Left cardiac atrium (tissue), 4 donors: ENCODE data around the gene FBXO17. TPM values are rescaled to one million over a fixed set of nuclear protein-coding genes. Genes with fewer than 3 reads are reported as not detected.

ENCODE experiments used
- ATAC-seq, 2 donors: fragments of 200-7000 bp; cut with Tn5 transposase; one replicate each; pipeline ENCODE4 v1.9.1; 2020; ENCODE audit warnings: mild to moderate bottlenecking in 2 of 2, moderate library complexity in 2 of 2
- DNase-seq: peaks from one replicate; pipeline ENCODE4 v3.0.0-alpha.2; 2020
- intact Hi-C, 2 donors: fragments of 100-400 bp; cut with DNase I; formaldehyde crosslinking; loops; one replicate each; pipeline versions ENCODE4 v1.14.1 to v1.15.1; 2022 to 2023
- total RNA-seq, 2 donors: library from RNA; stranded (reverse); fragmentation: NEBNext Ultra II Directional; extraction: Animal tissue kit (Norgen Biotek cat#: 25700); gene quantifications; one replicate each; pipeline ENCODE4 v1.2.1, GENCODE V29; 2021
- donor health status: DM: no; HTN: yes; CAD: no.
- donor health status: DM: no; HTN: yes; CAD: no; lungs with severe emphysema.
- donor health status: DM: yes; HTN: yes; CAD: no.
- donor health status: Dilated cardiomyopathy.

FBXO17 gene
- total RNA-seq, 2 donors from 2014 or later, result 7.2 to 7.8 TPM

DNA sequence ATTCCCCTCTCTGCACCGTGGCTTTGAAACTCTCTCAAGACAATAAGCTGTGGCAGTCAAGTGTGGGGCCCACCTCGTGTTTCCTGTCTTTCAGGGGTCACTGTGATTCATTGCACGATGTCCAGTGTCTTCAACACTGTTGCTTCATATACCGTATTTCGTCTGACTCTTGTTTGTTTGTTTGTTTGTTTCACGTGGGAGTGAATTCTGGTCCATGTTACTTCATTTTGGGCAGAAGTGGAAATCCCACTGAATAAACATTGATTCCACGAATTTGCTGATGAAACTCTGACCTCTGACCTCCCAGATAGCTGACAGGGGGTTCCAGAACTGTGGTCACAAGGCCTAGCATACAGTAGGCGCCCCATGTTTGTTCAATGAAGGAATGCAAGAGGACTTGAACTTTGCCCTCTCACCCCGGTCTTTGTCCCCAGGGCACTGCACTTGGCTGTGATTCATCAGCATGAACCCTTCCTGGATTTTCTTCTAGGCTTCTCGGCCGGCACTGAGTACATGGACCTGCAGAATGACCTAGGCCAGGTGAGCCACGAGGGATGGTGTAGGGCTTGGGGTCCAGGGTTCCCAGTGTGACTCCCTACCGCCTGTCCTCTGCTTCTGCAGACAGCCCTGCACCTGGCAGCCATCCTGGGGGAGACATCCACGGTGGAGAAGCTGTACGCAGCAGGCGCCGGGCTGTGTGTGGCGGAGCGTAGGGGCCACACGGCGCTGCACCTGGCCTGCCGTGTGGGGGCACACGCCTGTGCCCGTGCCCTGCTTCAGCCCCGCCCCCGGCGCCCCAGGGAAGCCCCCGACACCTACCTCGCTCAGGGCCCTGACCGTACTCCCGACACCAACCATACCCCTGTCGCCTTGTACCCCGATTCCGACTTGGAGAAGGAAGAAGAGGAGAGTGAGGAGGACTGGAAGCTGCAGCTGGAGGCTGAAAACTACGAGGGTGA lies 70.7 kb downstream of the FBXO17 start:
- peak in 1 of 2 donors; percentile 17 for ATAC-seq
- intact Hi-C loops, result no loop called here
- no peak for DNase-seq

DNA sequence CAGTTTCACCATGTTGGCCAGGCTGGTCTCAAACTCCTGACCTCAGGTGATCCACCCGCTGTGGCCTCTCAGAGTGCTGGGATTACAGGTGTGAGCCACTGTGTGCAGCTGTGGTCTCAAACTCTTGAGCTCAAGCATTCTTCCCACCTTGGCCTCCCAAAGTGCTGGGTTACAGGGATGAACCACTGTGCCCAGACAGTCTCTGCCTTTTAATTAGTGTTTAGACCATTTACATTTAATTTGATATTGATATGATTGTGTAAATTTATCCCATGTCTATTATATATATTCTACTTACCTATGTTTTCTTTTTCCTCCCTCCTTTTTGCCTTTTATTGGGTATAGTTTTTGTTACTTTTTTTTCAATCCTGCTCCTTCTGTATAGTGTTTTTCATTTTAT lies 73.9 kb downstream of the FBXO17 start:
- intact Hi-C loops, result no loop called here
- DNase-seq, result no peak
- ATAC-seq, result no peak

DNA sequence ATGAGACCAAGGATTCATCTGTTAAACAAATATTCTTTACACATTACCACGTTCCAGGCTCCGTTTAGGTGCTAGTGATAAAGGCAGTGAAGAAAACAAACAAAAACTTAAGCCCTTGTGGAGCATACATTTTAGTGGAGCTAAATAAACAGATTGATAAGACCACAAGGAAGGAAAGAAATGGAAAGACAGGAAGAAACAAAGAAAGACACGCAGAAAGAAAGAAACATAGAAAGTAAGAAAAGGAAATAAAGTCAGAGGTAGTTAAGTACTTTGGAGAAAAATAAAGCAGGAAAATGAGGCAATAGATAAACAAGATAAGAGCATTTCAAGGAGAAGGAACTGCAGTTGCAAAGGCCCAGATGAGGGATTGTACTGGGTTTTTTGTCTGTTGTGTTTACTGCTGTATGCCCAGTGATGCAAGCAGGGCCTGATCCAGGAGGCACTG lies 74.8 kb downstream of the FBXO17 start:
- intact Hi-C loops, result no loop called here
- ATAC-seq, result no peak
- no peak for DNase-seq

DNA sequence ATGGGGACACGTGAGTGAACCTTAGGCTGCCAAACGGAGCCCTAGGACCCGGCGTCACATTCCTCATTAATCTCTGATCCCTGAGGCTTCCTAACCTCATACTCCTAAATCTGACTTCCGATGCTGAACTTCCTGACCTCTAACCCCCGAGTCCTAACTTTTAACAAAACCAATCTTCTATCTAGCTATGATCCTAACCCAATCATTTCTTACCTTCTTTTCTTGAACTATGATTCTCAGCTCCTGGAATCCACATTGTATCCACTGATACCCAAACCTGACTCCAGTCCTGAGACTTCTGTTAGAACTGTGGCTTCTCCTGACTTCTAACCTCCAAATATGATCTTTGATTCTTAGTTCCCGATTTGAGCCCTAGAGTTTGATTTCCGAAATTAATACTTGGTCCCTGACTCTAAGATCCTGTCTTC lies 75.3 kb downstream of the FBXO17 start:
- no peak for ATAC-seq
- intact Hi-C loops, result no loop called here
- DNase-seq, result no peak

DNA sequence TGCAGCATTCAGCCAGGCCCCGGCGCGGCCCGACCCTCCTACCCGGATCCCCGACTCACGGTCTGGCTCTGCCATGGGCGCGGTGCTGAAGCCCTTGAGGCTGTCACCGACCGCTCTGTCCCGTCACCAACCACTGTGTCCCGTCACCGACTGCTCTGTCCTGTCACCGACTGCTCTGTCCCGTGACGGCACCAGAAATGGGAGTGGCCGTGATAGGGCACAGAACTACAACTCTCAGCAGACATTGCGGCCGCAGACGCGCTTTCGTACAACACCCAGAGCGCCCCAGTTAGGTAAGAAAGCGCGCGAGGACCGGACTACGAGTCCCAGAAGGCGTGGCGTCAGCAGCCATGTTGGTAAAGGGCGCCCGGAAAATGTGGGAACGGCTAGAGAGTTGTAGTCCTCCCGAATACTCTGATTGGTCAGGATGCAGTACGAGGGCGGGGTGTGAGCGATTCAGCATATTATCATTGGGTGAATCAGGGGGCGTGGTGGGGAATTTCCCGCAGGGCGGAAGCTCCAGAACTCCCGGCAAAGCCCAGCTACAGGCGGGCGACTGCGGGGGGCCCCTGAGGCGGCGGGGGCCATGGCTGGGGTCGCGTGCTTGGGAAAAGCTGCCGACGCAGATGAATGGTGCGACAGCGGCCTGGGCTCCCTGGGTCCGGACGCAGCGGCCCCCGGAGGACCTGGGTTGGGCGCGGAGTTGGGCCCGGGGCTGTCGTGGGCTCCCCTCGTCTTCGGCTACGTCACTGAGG lies 75.9 kb downstream of the FBXO17 start, which contains the start of the genes NFKBIB and SIRT2:
NFKBIB (plus strand) TSS at position 523 of the 755 bp plus-strand sequence; CDS start at position 587, 64 bp downstream.
SIRT2 (minus strand) TSS at position 172 of the 755 bp plus-strand sequence; CDS start at position 75, 97 bp downstream.
- intact Hi-C loops, result no loop called here
- peak; percentile 100 for DNase-seq

DNA sequence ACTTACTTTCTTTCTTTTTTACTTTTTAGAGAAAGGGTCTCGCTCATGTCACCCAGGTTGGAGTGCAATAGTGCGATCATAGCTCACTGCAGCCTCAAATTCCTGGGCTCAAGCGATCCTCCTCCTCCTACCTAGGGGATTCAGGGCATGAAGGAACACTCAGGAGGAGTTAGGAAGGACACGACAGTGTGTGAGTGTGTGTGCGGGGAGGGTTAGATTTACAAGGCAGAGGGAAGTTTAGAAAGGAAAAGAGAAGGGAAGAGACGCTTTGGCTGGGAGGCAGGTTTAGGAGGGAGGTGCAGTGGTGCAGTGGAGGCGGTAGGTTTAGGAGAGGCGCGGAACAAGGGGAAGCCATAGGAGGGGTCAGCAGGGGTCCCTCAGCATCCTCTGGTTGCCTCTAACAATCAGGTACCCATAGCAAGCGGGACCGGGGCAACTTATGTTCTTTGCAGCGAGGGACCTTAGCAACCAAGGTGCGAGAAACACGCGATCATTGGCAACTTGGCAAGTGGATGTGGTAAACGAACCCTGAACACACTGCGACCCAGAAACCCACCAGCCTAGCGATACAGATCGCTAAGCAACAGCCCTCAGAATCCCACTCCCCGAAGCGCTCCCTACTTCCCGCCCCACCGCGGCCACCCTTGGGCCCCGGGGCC lies 76.6 kb downstream of the FBXO17 start:
- no peak for DNase-seq
- intact Hi-C loops, result no loop called here
- peak in 1 of 2 donors; percentile 6 for ATAC-seq

More for the DNA sequence above, 75.9 kb downstream of the FBXO17 start, which contains the start of the genes NFKBIB and SIRT2:
- ATAC-seq, result peak; percentile 97 to 98

DNA sequence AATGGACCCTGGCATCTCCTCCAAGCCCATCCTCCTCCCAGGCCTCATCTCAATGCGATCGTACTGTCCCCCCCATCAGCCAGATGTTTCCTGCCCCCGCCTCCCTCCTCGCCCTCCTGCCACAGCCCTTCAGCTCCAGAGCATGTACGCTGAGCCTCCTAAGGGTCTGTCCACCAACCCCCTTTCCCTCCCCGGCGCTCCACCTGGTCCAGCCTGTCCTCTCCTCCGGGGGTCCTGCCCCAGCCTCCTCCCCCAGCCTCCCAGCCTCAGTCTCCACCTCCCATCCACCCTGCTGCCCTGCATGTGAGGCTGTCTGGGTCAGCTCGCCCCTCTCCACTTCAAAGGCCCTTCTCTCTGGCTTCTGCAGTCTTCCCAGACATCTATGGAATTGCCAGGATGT lies 80.6 kb downstream of the FBXO17 start:
- intact Hi-C loops, result no loop called here
- DNase-seq (no peak), ATAC-seq (no peak)

DNA sequence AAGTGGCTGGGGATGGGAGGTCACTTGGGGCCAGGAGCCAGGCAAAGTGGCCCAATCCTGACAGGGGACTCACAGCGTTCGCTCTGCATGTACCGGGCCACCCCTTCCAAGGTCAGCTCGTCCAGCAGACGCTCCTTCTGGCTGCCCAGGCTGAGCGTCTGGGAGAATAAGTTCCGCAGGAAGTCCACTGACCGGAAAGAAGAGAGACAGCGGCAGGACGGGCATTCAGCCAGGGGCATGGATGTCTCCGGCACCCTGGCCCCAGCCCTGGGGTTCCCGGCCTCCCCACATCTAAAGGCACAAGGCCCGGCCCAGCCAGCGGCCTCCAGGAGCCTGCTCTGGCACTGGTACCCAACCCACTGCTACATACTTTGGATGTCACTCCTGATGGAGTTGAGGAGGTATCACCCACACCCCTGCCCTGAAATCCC lies 82.2 kb downstream of the FBXO17 start:
- no peak for ATAC-seq
- no peak for DNase-seq
- intact Hi-C loops, result no loop called here

DNA sequence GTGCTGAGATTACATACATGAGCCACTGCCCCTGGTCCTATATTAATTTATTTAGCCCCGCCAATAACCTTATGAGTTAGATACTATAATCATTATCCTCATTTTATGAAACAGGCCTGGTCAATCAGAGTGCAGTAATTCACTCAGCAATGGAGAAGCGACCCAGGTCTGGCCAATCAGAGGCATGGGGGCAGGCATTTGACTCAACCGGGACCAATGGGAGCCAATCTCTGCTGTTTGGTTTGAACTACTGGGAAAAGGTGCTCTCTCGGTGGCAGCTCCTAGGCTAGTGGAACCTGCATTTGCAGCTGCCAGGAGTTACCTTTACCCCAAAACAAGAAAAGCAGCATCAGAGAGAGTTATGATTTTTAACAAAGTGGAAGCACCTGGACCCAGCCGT lies 82.7 kb downstream of the FBXO17 start:
- DNase-seq, result no peak
- intact Hi-C loops, result no loop called here
- no peak for ATAC-seq

DNA sequence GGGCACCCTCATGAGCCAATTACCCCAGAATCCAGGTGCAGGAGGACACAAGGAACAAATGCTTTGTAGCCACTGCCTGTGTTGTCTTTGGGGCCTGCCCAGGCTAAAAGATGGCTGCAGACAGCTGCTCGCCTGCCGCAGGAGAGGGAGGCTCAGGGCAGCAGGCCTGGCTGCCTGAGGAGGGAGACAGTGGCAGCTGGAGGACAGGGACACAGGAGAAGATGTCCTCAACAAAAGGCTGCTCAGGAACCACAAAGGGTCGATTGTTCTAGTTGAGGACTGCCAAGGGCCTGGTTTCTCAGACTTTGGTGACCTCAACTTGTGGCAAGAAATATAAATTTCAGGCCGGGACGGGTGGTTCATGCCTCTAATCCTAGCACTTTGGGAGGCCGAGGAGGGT lies 83.8 kb downstream of the FBXO17 start:
- DNase-seq, result no peak
- intact Hi-C loops, result no loop called here

More for the DNA sequence above, 83.8 kb downstream of the FBXO17 start:
- no peak for ATAC-seq

Other genes starting within 250 kb of the FBXO17 start
- under 1 TPM; 0.77 to 0.81 TPM for gene CAPN12, start 231.3 kb downstream of the FBXO17 start, total RNA-seq
- not detected for gene LGALS7, start 202.2 kb downstream of the FBXO17 start, total RNA-seq
- not detected for gene LGALS7B, start 186.5 kb downstream of the FBXO17 start, total RNA-seq
- 1 to 10 TPM in 1 of 2 donors, under 1 TPM in 1; 0.85 to 1.4 TPM for gene LGALS4, start 162.8 kb downstream of the FBXO17 start, total RNA-seq
- 100 to 1,000 TPM; 449 to 630 TPM for gene ECH1, start 143.9 kb downstream of the FBXO17 start, total RNA-seq
- 100 to 1,000 TPM; 179 to 185 TPM for gene HNRNPL, start 125.8 kb downstream of the FBXO17 start, total RNA-seq
- gene RINL, start 97.5 kb downstream of the FBXO17 start, total RNA-seq, result 1 to 10 TPM; 4.4 to 7.6 TPM
- gene SIRT2, start 76.1 kb downstream of the FBXO17 start, total RNA-seq, result 10 to 100 TPM; 63.3 to 92.1 TPM
- gene NFKBIB, start 75.8 kb downstream of the FBXO17 start, total RNA-seq, result 10 to 100 TPM; 17.9 to 23.0 TPM
- gene CCER2, start 63.6 kb downstream of the FBXO17 start, total RNA-seq, result not detected
- gene SARS2, start 45.0 kb downstream of the FBXO17 start, total RNA-seq, result 10 to 100 TPM in 1 of 2 donors, 1 to 10 TPM in 1; 9.5 to 17.7 TPM
- 10 to 100 TPM; 56.2 to 69.0 TPM for gene MRPS12, start 44.8 kb downstream of the FBXO17 start, total RNA-seq
- 10 to 100 TPM; 19.2 to 19.8 TPM for gene FBXO27, start 56.8 kb upstream of the FBXO17 start, total RNA-seq
- gene ACP7, start 108.6 kb upstream of the FBXO17 start, total RNA-seq, result not detected
- 10 to 100 TPM; 15.8 to 17.2 TPM for gene PAK4, start 150.0 kb upstream of the FBXO17 start, total RNA-seq
- gene NCCRP1, start 221.2 kb upstream of the FBXO17 start, total RNA-seq, result not detected
- not detected for gene SYCN, start 228.5 kb upstream of the FBXO17 start, total RNA-seq